Lung (tissue), 12 donors: ENCODE measurements around the gene SLC4A3. TPM values are rescaled to one million over a fixed set of nuclear protein-coding genes. Genes with fewer than 3 reads are reported as not detected.

Experiments
- ATAC-seq: fragments of 200-7000 bp; cut with Tn5 transposase; one replicate; pipeline ENCODE4 v1.9.1; 2020; ENCODE audit warnings: moderate number of reproducible peaks; ENCODE audit not compliant: insufficient read depth, low FRiP score
- DNase-seq, 3 donors: peaks; one replicate each; pipeline ENCODE4 v3.0.0-alpha.2; 2013 to 2017
- H3K27ac ChIP-seq, 2 donors: one replicate each; pipeline ENCODE4 v1.5.1; 2013; ENCODE audit warnings: mild to moderate bottlenecking in 2 of 2, moderate library complexity in 2 of 2, control low read depth in 1 of 2, inconsistent platforms in 1 of 2, low read depth in 1 of 2, low read length in 1 of 2
- H3K27me3 ChIP-seq, 3 donors: one replicate each; pipeline ENCODE4 v1.5.1; 2013; ENCODE audit warnings: low read length in 2 of 3; ENCODE audit not compliant: control insufficient read depth in 3 of 3, insufficient read depth in 3 of 3
- H3K36me3 ChIP-seq, 4 donors: one replicate each; pipeline ENCODE4 v1.5.1; 2013; ENCODE audit warnings: low read length in 4 of 4, mild to moderate bottlenecking in 1 of 4, moderate library complexity in 1 of 4; ENCODE audit not compliant: control insufficient read depth in 4 of 4, insufficient read depth in 4 of 4
- H3K4me1 ChIP-seq, 5 donors: one replicate each; pipeline ENCODE4 v1.5.1; 2013; ENCODE audit warnings: low read length in 5 of 5, mild to moderate bottlenecking in 2 of 5, moderate library complexity in 1 of 5; ENCODE audit not compliant: control insufficient read depth in 5 of 5, insufficient read depth in 5 of 5
- H3K4me3 ChIP-seq: one replicate; pipeline ENCODE4 v1.5.1; 2013; ENCODE audit warnings: mild to moderate bottlenecking, control low read depth, moderate library complexity
- H3K9ac ChIP-seq, 2 donors: one replicate each; pipeline ENCODE4 v1.5.1; 2013; ENCODE audit warnings: low read length in 2 of 2, control low read depth in 1 of 2; ENCODE audit not compliant: insufficient read depth in 1 of 2
- H3K9me3 ChIP-seq, 4 donors: one replicate each; pipeline ENCODE4 v1.5.1; 2013; ENCODE audit warnings: low read length in 3 of 4, mild to moderate bottlenecking in 1 of 4, moderate library complexity in 1 of 4; ENCODE audit not compliant: control insufficient read depth in 4 of 4, insufficient read depth in 3 of 4
- CTCF ChIP-seq: IDR thresholded peaks from 2 replicates; pipeline ENCODE4 v1.5.1; 2012; ENCODE audit warnings: mild to moderate bottlenecking; ENCODE audit errors: control extremely low read depth, extremely low read depth
- WGBS, 2 donors: extraction: QIAGEN DNeasy Blood & Tissue Kit; methylation state at CpG; one replicate each; pipeline ENCODE4 v1.1.7; 2013; 5-methylcytosine and 5-hydroxymethylcytosine counted together
- polyA plus RNA-seq, 2 donors: library from polyadenylated mRNA; stranded (reverse); fragments of 200-250 nt; gene quantifications; one replicate each; pipeline ENCODE4 v1.2.1, GENCODE V29; 2013
- total RNA-seq, 2 donors: library from RNA; depleted of rRNA in 1 of 2; stranded (reverse); fragments of >200 nt in 1 of 2; gene quantifications; one replicate each; pipeline ENCODE4 v1.2.1, GENCODE V29; 2014 to 2021
- donor health status: control.
- donor health status: control.
- donor health status: Bipolar disorder and iron deficiency.
- donor health status: healthy.
- donor health status: DM: yes; HTN: yes; CAD: no.

The SLC4A3 gene
- total and polyA plus RNA-seq, 4 donors = 0.59 to 3.2 (median 1.2) TPM

GRCh38 chr2:219656526-219656925 lies 29.1 kb downstream of the SLC4A3 start:
- Histone ChIP-seq H3K27ac (no peak overlapping the region), H3K9me3 (peaks cover 0 to 5% (median 1%) of the 10 kb centered on the region in 4 donors), H3K4me1 (no peaks in the 10 kb centered on the region), H3K4me3 (no peak overlapping the region), H3K36me3 (no peaks in the 10 kb centered on the region), H3K9ac (no peak overlapping the region), H3K27me3 (peaks cover 0 to 4% (median under 1%) of the 10 kb centered on the region in 3 donors)
- DNase-seq (no peak), ATAC-seq (no peak)
- WGBS, 2 donors = 90 to 95% methylated on average over 1 of the region's 1 CpG
- TF ChIP-seq CTCF = no peak

GRCh38 chr2:219658196-219658846 lies 30.9 kb downstream of the SLC4A3 start:
- TF ChIP-seq CTCF = no peak
- Histone ChIP-seq H3K4me1 (no peaks in the 10 kb centered on the region), H3K4me3 (no peak overlapping the region), H3K9ac (no peak overlapping the region), H3K9me3 (peaks cover 0 to 11% (median 1%) of the 10 kb centered on the region in 4 donors), H3K27ac (no peak overlapping the region), H3K36me3 (no peaks in the 10 kb centered on the region), H3K27me3 (peaks cover 0 to 4% (median 0%) of the 10 kb centered on the region in 3 donors)
- ATAC-seq (no peak), DNase-seq (peak in 1 of 3 donors; percentile 18)
- 76 to 78% methylated on average over 7 of the region's 7 CpGs for WGBS, 2 donors

- H3K9ac ChIP-seq = no peak overlapping the region
- no peaks in the 10 kb centered on the region for H3K36me3 ChIP-seq
- DNase-seq (no peak), ATAC-seq (no peak)
- WGBS, 2 donors = 87 to 89% methylated on average over 3 of the region's 3 CpGs
- H3K27me3 ChIP-seq = peaks cover 0 to 4% (median 0%) of the 10 kb centered on the region in 3 donors
- H3K27ac ChIP-seq = no peak overlapping the region
- H3K4me3 ChIP-seq = no peak overlapping the region
- H3K9me3 ChIP-seq = peaks cover 0 to 11% (median 1%) of the 10 kb centered on the region in 4 donors
- no peaks in the 10 kb centered on the region for H3K4me1 ChIP-seq
- no peak for TF ChIP-seq CTCF
Observed at GRCh38 chr2:219658874-219659273, 31.4 kb downstream of the SLC4A3 start.
